ENCODE data around the gene CALM3.
A peak's percentile ranks its signal among the peaks of the same experiment; 100 is the strongest.
"Not testable (repeated sequence)": the region's sequence is repeated elsewhere in the genome, so short reads cannot be mapped to it uniquely, and the experiment has no call there.

CALM3 gene

DNA sequence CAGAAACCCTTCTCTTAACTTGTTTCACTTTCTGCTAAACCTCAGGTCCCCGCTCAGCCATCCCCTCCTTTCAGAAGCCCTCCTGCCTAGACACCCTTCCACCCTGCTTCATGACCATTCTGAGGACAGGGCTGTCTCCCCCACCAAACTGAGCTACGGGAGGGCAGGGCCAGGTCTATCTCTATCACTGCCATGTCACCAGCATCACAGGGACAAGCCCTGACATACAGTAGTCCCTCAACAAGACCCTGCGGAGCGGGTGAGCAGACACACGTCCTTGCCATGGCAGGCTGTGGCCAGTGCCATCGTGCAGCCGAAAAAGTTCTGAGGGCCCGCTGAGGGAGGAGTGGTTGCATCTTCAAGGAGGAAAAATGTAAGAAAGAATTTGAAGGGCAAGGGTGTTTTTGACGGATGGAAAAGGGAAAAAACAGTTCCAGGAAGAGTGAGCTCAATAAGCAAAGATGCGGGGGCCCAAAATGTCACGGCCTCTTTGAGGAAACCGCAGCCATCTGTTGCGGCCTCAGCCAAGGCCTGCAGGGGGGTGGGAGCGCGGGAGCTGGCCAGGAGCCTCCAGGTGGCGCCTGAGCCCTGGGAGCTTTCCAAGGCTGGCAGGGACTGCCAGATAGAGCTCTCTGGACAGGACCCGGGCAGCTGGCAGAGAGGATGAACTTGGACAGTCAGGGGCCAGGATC, 15.6 kb downstream of the CALM3 start:
- DNase-seq, result no peak

DNA sequence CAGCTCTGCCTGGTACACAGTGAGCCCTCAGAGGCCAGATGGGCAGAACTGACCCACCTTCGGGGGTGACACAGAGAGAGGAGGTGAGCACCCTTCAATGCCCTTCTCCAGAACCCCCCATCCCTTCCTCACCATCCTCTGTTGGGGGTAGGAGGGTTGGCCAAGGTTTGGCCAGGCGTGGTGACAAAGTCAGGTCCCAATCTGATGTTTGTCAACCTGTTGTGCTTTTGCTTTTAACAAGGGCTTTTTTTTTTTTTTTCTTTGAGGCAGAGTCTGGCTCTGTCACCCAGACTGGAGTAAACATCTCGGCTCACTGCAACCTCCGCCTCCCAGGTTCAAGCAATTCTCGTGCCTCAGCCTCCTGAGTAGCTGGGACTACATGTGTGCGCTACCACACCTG, 16.5 kb downstream of the CALM3 start:
- DNase-seq, result no peak

DNA sequence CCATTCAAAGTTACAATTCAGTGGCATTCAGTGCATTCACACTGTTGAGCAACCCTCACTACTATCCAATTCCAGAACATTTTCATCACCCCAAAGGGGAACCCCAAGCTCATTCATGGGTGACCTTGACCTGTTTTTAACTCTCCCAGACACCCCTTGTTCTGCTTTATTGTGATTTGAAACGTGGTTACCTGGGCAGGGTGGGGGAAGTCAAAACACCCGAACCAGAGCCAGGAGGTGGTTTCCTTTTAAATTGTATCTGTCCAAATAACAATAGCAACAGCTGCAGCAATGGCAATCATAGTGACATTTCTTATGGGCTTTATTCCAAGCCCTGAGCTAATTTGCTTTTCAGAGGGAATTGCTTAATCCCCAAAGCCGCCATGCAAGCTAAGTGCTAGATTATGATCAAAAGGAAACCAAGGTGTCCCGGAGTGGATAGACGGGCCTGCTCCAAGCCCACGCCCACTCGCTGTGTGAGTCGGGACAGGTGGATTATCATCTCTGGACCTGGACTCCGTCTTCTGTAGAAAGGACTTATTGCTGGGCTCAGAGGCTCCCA, 17.6 kb downstream of the CALM3 start:
- DNase-seq, result no peak

DNA sequence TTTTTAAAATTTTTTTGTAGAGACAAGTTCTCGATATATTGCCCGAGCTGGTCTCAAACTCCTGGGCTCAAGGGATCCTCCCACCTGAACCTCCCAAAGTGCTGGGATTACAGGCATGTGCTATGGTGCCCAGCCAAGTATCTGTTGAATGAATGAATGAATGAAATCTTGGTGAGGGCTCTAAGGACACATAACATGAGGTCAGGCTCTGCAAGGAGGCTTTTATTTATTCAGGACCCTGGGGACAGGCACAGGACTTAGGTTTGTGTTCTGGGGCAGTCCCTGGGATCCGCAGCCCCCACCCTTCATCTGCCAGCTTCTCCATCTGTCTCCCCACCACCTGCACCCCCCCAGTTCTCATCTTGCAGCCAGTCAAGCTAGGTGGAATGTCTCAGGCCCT, 19.1 kb downstream of the CALM3 start:
- no peak for DNase-seq

GRCh38 chr19:46620716-46621115, 19.6 kb downstream of the CALM3 start:
- no peak for DNase-seq

DNA sequence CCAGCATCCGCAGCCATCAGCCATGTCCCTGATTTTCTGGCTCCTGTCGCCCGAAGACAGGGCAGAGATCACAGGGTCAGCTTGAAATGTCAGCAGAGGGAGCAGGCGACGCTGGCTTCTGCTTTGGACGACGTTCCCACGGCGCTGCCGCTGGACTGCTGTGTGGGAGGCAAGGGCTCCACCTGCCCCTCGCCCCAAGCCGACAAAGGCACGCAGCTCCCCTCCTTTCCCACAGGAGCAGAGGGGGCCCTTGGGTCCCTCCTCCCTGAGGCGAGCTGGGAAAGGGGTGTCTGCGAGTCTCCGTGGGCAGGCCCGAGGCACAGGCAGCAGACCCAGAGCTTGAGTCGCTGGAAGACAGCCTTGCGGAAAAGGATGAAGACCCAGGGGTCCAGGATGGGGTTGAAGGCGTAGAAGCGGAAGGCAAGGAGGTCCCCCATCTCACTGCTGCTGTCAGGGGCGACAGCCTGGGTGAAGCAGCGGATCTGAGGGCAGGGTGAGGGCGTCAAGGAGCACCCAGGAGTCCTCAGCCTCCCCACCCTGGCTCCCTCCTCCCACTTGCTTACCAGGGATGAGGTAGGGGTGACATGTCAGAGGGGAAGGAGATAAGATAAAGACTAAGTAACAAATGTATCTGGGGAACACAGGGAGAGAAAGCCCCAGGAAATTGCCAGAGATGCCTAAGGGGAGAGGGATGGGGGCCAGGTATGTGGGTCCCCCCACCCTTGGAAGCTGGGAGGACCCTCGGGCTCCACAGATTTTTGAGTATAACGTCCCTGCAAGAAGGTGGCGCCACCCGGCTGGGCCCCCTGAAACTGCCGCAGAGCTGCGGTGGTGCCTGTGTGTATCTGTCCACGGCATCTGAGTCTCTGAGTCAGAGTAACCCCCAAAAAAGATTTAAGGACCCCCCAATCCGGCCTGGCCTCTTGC, 20.3 kb downstream of the CALM3 start:
- DNase-seq, result no peak

DNA sequence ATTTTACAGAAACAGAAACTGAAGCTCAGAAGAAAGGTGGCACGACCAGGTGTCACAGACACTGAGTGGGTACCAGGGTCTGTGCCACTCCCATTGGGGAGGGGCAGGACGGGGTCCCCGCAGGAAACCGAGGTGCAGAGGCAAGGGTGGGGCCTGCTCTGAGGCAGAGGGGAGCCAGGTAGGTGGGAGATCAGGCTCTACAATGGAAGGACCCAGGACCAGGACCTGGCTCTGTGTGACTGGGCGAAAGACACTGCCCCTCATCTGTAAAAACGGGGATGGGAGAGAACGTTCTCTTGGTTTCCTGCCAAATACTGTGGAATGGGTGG, 21.0 kb downstream of the CALM3 start:
- DNase-seq, result no peak

- DNase-seq, result no peak
Measured at GRCh38 chr19:46623915-46624502, 22.9 kb downstream of the CALM3 start.

- no peak for DNase-seq
Measured at GRCh38 chr19:46624958-46625661, 24.0 kb downstream of the CALM3 start, which contains the start of gene PTGIR. TSS of gene PTGIR (minus strand) at chr19:46625089. CDS start at chr19:46624225, 864 bp downstream.

GRCh38 chr19:46625731-46626130, 24.6 kb downstream of the CALM3 start:
- no peak for DNase-seq

- DNase-seq, result no peak
Measured at GRCh38 chr19:46626446-46626845, 25.3 kb downstream of the CALM3 start.

GRCh38 chr19:46628970-46629369, 27.8 kb downstream of the CALM3 start:
- DNase-seq, result not testable (repeated sequence)

DNA sequence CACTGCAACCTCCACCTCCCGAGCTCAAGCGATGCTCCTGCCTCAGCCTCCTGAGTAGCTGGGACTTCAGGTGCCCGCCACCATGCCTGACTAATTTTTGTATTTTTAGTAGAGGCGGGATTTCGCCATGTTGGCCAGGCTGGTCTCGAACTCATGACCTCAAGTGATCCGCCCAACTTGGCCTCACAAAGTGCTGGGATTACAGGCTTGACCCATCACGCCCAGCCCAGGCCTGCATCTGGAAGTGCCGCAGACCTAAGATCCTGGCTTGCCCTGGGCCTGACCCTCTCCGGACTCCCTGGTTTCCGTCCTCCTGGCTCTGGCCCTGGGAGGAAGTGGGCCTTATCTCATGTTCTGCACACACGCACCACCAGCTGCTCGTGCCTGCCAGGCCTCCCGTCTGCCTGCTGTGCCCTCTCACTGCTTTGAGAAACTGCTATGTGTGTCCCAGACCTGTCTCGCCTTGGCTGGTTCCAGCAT, 28.5 kb downstream of the CALM3 start:
- no peak for DNase-seq

DNA sequence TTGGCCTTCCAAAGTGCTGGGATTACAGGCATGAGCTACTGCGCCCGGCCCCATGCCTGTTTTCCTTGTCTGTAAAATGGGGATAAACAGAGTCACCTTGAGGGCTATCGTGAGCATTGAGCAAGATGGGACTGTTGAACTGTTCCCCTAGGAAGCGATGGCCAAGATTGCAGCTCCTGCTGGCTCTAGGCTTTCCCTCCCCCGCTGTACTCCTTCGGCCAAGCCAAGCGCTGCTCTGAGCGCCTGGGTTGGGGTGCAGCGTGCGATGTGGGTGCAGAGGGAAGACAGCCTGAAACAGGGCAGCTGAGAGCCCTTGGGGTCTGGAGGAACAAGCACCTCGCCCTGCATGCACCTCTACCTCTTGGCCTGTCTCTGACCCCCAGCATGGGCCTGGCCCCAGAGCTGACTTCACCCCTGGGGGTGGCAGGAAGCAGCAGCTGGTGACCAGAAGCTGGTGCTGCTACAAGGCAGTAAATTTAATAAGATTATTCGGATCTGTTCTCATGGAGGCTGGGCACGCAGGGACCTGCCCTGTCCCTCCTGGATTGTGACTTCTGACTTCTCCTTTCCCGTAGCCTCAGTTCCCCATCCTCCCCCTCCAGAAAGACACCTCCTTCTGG, 29.6 kb downstream of the CALM3 start:
- no peak for DNase-seq

DNA sequence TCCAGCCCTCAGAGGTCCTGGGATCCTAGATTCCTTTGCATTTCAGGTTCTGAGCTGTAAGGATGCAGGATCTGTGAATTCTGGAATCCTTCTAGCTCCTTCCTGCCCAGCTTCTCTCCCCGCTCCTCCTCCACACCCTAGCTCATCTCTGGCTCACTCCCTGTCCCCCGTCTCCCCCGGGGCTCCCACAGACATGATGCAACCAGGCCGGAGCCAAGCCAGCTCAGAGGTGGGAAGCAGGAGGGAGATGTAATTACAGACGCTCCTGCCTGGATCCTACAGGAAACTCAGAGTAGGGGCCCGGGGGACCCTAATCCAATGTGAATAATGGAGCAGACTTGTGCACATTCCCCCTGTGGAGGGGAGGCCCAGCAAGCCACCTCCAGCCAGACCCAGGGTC, 30.4 kb downstream of the CALM3 start:
- no peak for DNase-seq

DNA sequence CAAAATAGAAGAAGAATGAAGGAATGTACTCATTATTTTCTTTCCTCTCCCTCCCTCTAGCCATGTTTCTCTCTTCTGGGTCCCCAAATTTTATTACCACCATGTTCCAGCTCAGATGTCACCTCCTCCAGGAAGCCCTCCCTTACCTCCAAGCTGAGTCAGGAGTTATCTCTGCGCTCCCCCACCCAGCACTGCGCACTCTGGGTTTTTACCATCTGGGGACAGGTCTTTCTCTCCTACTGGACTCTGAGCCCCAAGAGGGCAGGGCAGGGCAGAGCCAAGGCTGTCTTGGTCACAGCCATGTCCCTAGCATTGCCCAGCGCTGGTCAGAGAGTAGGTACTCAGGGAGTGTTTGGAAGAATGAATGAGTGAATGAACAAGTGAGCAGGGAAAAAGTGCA, 32.0 kb downstream of the CALM3 start:
- no peak for DNase-seq

DNA sequence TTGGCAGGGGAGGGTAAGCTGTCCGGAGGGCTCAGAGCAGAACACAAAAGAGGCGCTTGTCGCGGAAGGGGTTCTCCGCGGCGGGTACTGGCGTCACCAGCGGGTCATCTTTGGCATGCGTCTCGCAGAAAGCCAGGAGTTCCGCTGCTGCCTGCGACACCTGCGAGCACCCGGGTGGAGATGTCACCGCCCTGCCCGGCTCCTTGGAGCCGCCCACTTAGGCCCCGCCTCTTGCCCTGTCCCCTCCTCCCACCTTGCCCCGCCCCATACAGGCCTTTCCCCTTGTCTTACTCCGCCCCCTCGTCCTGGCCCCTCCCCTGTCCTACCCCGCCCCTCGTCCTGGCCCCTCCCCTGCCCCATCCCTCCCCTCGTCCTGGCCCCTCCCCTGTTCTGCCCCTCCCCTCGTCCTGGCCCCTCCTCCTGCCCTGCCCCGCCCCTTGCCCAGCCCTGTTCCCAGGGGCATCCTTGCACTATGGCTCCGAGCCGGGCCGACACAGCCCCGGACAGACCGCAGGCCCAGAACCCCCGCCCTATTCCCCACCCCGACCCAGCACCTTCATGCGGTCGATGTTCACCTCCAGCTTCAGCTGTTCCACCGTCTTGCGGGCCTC, 33.0 kb downstream of the CALM3 start:
- peak; percentile 86 to 97 (median 96) for DNase-seq

GRCh38 chr19:46634656-46635218, 33.6 kb downstream of the CALM3 start:
- no peak for DNase-seq

DNA sequence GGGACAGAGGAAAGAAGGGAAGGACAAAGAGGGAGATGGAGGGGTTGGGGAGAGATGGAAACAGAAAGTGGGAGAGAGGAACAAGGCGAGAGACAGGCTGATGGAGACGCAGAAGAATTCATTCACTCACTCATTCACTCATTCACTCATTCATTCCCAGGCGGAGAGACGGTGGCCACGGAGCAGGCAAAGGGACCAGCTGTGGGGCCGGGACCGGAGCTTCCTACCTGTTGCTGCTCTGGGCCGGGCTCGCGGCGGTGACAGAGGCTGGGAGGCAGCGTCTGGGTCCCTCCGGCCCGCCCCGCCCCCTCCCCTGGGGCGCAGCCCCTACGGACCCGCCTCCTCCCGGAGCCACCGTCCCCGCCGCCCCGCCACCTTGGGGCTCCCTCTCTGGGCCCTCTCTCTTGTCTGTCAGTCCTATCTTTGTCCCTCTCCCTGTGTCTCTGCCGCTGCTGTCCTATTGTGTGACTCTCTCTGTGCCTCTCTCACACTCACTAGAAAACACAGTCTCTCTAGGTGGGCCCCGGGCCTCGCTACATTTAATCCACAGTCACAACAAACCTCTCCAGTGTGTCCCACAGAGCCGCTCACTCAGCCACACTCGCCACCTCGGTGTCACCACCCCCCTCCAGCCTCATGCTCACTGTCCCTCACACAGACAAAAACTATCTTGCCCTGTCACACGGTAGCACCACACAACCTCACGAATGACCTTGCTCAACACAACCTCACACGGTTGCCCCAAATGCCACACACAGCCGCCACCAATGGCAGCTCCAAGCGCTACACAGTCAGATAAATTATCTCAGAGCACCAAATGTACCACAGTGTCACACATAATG, 35.0 kb downstream of the CALM3 start, which contains the start of gene GNG8:
Gene GNG8, minus strand, starts transcription at position 283 of the 842 bp plus-strand sequence. CDS start 1,520 bp downstream, outside the sequence.
- DNase-seq, result no peak

DNA sequence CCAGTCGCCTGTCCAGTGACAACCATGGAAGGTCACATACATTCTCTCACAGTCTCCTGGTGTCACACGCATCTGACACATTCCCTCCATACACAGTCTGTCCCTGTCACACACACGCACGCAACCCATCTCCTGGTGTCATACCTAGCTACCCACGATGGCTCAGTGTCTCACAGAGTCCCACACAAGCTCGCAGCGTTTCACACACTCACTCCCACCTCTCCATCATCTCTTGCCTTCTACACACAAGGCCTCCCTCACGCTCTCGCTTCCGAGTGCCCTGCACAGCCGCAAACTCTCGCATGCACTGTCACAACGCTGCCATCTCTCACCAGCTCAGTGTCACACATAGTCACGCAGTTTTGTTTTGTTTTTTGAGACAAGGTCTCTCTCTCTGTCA, 36.1 kb downstream of the CALM3 start:
- DNase-seq, result no peak
